ENCODE data around the gene BACH1. TPM values are rescaled to one million over a fixed set of nuclear protein-coding genes. Genes with fewer than 3 reads are reported as not detected.

Gene BACH1
- total and polyA plus RNA-seq, 10 of the 15 experiments (the other 5 are each of a cell fraction or from before 2014, with no cell fraction given) = 3.2 to 25.7 (median 10.5) TPM

GRCh38 chr21:29329406-29329805 lies 30.7 kb downstream of the BACH1 start:
- SMC1A ChIA-PET (ENCODE audit: uncharacterized antibody, unreplicated experiment) = interaction anchor here (0.7 to 1.5 kb wide), 4 partner anchors 10 to 31 kb away, joined by 3 to 4 read pairs (median 3); no protein-coding TSS in a partner anchor
- Histone ChIP-seq H4K20me1 (ENCODE audit: control insufficient read depth, insufficient read depth) (no peaks in the 10 kb centered on the region; the same call in 1 of the 2 replicates), H3K27me3 (replicated peaks in 1 of 2; ENCODE audit: control insufficient read depth in 2 of 2, insufficient read depth in 2 of 2, low read length in 1 of 2) (no peaks in the 10 kb centered on the region), H3K79me2 (ENCODE audit: control insufficient read depth, insufficient read depth, low read length) (peaks cover 3% of the 10 kb centered on the region), H3K4me2 (ENCODE audit: control insufficient read depth, insufficient read depth) (no peak overlapping the region), H3K4me1 (ENCODE audit: control insufficient read depth, insufficient read depth, low read length) (no peaks in the 10 kb centered on the region), H3K9ac (ENCODE audit: control insufficient read depth, insufficient read depth, low read length) (no peak overlapping the region), H3K27ac (ENCODE audit: control insufficient read depth, insufficient read depth) (no peak overlapping the region), H3K9me3 (replicated peaks; ENCODE audit: control insufficient read depth, insufficient read depth, low read length) (no peaks in the 10 kb centered on the region), H3K36me3 (ENCODE audit: control insufficient read depth in 2 of 2, insufficient read depth in 2 of 2, low read length in 1 of 2) (peaks cover 3 to 41% of the 10 kb centered on the region in 2 experiments), H2AFZ (ENCODE audit: control insufficient read depth, low read depth, low read length) (no peak overlapping the region), H3K4me3 (no peak overlapping the region)
- intact Hi-C loops (cut with micrococcal nuclease; ENCODE audit: unreplicated experiment) = no loop called here
- no peak for TF ChIP-seq CUX1 (IDR thresholded peaks at IDR 0.05; ENCODE audit: insufficient replicate concordance, low read depth, low read length)
- TF ChIP-seq MXI1 (IDR thresholded peaks at IDR 0.05; ENCODE audit: low read depth, low read length) = no peak
- no peak for TF ChIP-seq YBX1 (IDR thresholded peaks at IDR 0.05)
- TF ChIP-seq CBX5 (IDR thresholded peaks at IDR 0.05; ENCODE audit: low read depth) = no peak
- no peak for TF ChIP-seq USF2 (IDR thresholded peaks at IDR 0.05; ENCODE audit: borderline replicate concordance, low read depth, low read length)
- TF ChIP-seq BACH1 (IDR thresholded peaks at IDR 0.05; ENCODE audit: borderline replicate concordance) = no peak
- no peak for TF ChIP-seq MEF2A (IDR thresholded peaks at IDR 0.05; ENCODE audit: insufficient read depth, low read depth, low read length)
- no peak for TF ChIP-seq ZBTB11 (CRISPR knock-in tag; IDR thresholded peaks at IDR 0.05)
- no peak for TF ChIP-seq MTA2 (IDR thresholded peaks at IDR 0.05; ENCODE audit: low read depth)
- no peak for TF ChIP-seq RBBP5 (conservative IDR thresholded peaks at IDR 0.05)
- TF ChIP-seq CBX3 (IDR thresholded peaks at IDR 0.05; ENCODE audit: borderline replicate concordance, low read depth) = no peak
- no peak for TF ChIP-seq EGR1 (IDR thresholded peaks at IDR 0.05; ENCODE audit: borderline replicate concordance in 1 of 2, low read depth in 2 of 2, low read length in 2 of 2)
- TF ChIP-seq JUNB (IDR thresholded peaks at IDR 0.05) = no peak
- WGBS (ENCODE audit: insufficient coverage, insufficient replicate concordance, low lambda C conversion rate, missing lambda C conversion rate) = 98% methylated on average over 5 of the region's 5 CpGs
- POLR2A ChIA-PET = no interaction called here
- in situ Hi-C loops (cut with MboI) = no loop called here
- no peak for ATAC-seq
- FAIRE-seq = no peak
- CTCF ChIA-PET = interaction anchor here (0.6 kb wide), 1 partner anchor 11 kb away, joined by 3 read pairs; no protein-coding TSS in a partner anchor
- no peak for DNase-seq (ENCODE audit: low read depth, low spot score)
- RAD21 ChIA-PET (ENCODE audit: unreplicated experiment) = interaction anchor here (0.6 kb wide), 1 partner anchor 120 kb away, joined by 5 read pairs; no protein-coding TSS in a partner anchor
- BruUV-seq (replicated peaks) = no TSS peak

Measured in GM12878 (cell line).